WERI-Rb-1 (cell line): ENCODE measurements around the gene CNOT1.

Experiments used
- DNase-seq: peaks from one replicate; pipeline ENCODE4 v3.0.0-alpha.2; 2020
- H3K27ac ChIP-seq: fragments of 250-450 bp; sonication (Bioruptor Pico); 2 replicates; pipeline ENCODE4 v1.5.1; 2020; ENCODE audit warnings: mild to moderate bottlenecking, moderate library complexity
- H3K27me3 ChIP-seq: fragments of 250-450 bp; sonication (Bioruptor Pico); 2 replicates; pipeline ENCODE4 v1.5.1; 2021; ENCODE audit warnings: mild to moderate bottlenecking, low read depth, moderate library complexity; ENCODE audit not compliant: insufficient read depth, severe bottlenecking
- H3K36me3 ChIP-seq: fragments of 250-450 bp; sonication (Bioruptor Pico); 2 replicates; pipeline ENCODE4 v1.5.1; 2020; ENCODE audit warnings: mild to moderate bottlenecking, moderate library complexity
- H3K4me3 ChIP-seq: 2 replicates; pipeline ENCODE4 v1.5.1; 2011; ENCODE audit warnings: low read depth, mild to moderate bottlenecking, control low read depth, low read length
- H3K9me3 ChIP-seq: fragments of 250-450 bp; sonication (Bioruptor Pico); 2 replicates; pipeline ENCODE4 v1.5.1; 2021; ENCODE audit warnings: mild to moderate bottlenecking, moderate library complexity; ENCODE audit not compliant: severe bottlenecking
- TF ChIP-seq, protein P1 (sequence below): IDR thresholded peaks from 2 replicates; pipeline ENCODE4 v1.5.1; 2011; ENCODE audit warnings: low read depth, mild to moderate bottlenecking, control low read depth, inconsistent platforms, low read length

Gene CNOT1

GRCh38 chr16:58471209-58471975 is 158.2 kb downstream of the CNOT1 start:
- Histone ChIP-seq H3K4me3 (no peak overlapping the region), H3K27ac (no peak overlapping the region), H3K36me3 (no peaks in the 10 kb centered on the region), H3K27me3 (no peaks in the 10 kb centered on the region), H3K9me3 (no peaks in the 10 kb centered on the region)
- TF ChIP-seq, protein P1, sequence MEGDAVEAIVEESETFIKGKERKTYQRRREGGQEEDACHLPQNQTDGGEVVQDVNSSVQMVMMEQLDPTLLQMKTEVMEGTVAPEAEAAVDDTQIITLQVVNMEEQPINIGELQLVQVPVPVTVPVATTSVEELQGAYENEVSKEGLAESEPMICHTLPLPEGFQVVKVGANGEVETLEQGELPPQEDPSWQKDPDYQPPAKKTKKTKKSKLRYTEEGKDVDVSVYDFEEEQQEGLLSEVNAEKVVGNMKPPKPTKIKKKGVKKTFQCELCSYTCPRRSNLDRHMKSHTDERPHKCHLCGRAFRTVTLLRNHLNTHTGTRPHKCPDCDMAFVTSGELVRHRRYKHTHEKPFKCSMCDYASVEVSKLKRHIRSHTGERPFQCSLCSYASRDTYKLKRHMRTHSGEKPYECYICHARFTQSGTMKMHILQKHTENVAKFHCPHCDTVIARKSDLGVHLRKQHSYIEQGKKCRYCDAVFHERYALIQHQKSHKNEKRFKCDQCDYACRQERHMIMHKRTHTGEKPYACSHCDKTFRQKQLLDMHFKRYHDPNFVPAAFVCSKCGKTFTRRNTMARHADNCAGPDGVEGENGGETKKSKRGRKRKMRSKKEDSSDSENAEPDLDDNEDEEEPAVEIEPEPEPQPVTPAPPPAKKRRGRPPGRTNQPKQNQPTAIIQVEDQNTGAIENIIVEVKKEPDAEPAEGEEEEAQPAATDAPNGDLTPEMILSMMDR: no peak
- DNase-seq: peak; percentile 53
